Islet precursor cell (in vitro differentiated cells): ENCODE results near the gene CALM1.
A peak's percentile ranks its signal among the peaks of the same experiment; 100 is the strongest.
"Not testable (repeated sequence)": the region's sequence is repeated elsewhere in the genome, so short reads cannot be mapped to it uniquely, and the experiment has no call there.

Source experiments
- DNase-seq: peaks from one replicate; pipeline ENCODE4 v3.0.0-alpha.2; 2018

The CALM1 gene

GRCh38 chr14:90383731-90384542, 12.9 kb upstream of the CALM1 start:
- DNase-seq: peak; percentile 79

- DNase-seq: no peak
Observed at GRCh38 chr14:90384543-90384911, 12.3 kb upstream of the CALM1 start.

GRCh38 chr14:90386321-90386720, 10.5 kb upstream of the CALM1 start:
- DNase-seq: no peak

- DNase-seq: no peak
Observed at GRCh38 chr14:90387206-90387760, 9.5 kb upstream of the CALM1 start.

GRCh38 chr14:90388437-90388836, 8.4 kb upstream of the CALM1 start:
- DNase-seq: peak; percentile 72

- DNase-seq: no peak
Observed at GRCh38 chr14:90388982-90389381, 7.8 kb upstream of the CALM1 start.

GRCh38 chr14:90393966-90394365, 2.9 kb upstream of the CALM1 start:
- DNase-seq: no peak

GRCh38 chr14:90394782-90395181, 2.0 kb upstream of the CALM1 start:
- not testable (repeated sequence) for DNase-seq

- peak; percentile 81 for DNase-seq
Observed at GRCh38 chr14:90397425-90398314, 841 bp downstream of the CALM1 start.

GRCh38 chr14:90398315-90398839, 1.5 kb downstream of the CALM1 start:
- DNase-seq: no peak

- no peak for DNase-seq
Observed at GRCh38 chr14:90398841-90399540, 2.2 kb downstream of the CALM1 start.

GRCh38 chr14:90399541-90400444, 3.0 kb downstream of the CALM1 start:
- peak; percentile 93 for DNase-seq

GRCh38 chr14:90400904-90401561, 4.2 kb downstream of the CALM1 start:
- DNase-seq: no peak

GRCh38 chr14:90402016-90402415, 5.2 kb downstream of the CALM1 start:
- DNase-seq: no peak

- no peak for DNase-seq
Observed at GRCh38 chr14:90403065-90403464, 6.2 kb downstream of the CALM1 start.

- DNase-seq: no peak
Observed at GRCh38 chr14:90405101-90405500, 8.3 kb downstream of the CALM1 start.

GRCh38 chr14:90405755-90406154, 8.9 kb downstream of the CALM1 start:
- DNase-seq: no peak

- no peak for DNase-seq
Observed at GRCh38 chr14:90406384-90406798, 9.6 kb downstream of the CALM1 start.

GRCh38 chr14:90407230-90407629, 10.4 kb downstream of the CALM1 start:
- DNase-seq: no peak

GRCh38 chr14:90408713-90409112, 11.9 kb downstream of the CALM1 start:
- no peak for DNase-seq

- DNase-seq: no peak
Observed at GRCh38 chr14:90409209-90409730, 12.4 kb downstream of the CALM1 start.
